Right atrium auricular region (tissue), 2 donors: Measurements from ENCODE around the gene ACVRL1. TPM values are rescaled to one million over a fixed set of nuclear protein-coding genes. Genes with fewer than 3 reads are reported as not detected.

Source experiments
- DNase-seq: peaks from one replicate; pipeline ENCODE4 v3.0.0-alpha.2; 2019; ENCODE audit warnings: low spot score
- H3K27ac ChIP-seq, 2 donors: fragments of 200-600 bp; sonication (generic); 1 replicate in 1 of 2; 2 replicates in 1 of 2; pipeline ENCODE4 v1.5.1; 2016 to 2019
- H3K27me3 ChIP-seq, 2 donors: fragments of 200-600 bp; sonication (generic); one replicate each; pipeline versions ENCODE4 v1.5.1 to v1.6.0; 2017 to 2019
- H3K36me3 ChIP-seq: fragments of 200-600 bp; sonication (generic); one replicate; pipeline ENCODE4 v1.5.1; 2016
- H3K4me1 ChIP-seq, 2 donors: fragments of 200-600 bp; sonication (generic); one replicate each; pipeline versions ENCODE4 v1.5.1 to v1.6.0; 2017 to 2019
- H3K4me3 ChIP-seq, 2 donors: fragments of 200-600 bp; sonication (generic); 1 replicate in 1 of 2; 2 replicates in 1 of 2; pipeline ENCODE4 v1.5.1; 2017 to 2019; ENCODE audit warnings: mild to moderate bottlenecking in 1 of 2, moderate library complexity in 1 of 2
- H3K9me3 ChIP-seq, 2 donors: fragments of 200-600 bp; sonication (generic); one replicate each; pipeline ENCODE4 v1.5.1; 2019
- CTCF ChIP-seq, 2 donors: fragments of 200-600 bp; sonication (generic); IDR thresholded peaks; one replicate each; pipeline ENCODE4 v1.5.1; 2019; ENCODE audit warnings: antibody characterized with exemption in 2 of 2
- total RNA-seq, 2 donors: library from RNA; depleted of rRNA; stranded (reverse); fragments of >200 nt; gene quantifications; one replicate each; pipeline ENCODE4 v1.1.0, GENCODE V29; 2016

ACVRL1 gene
- total RNA-seq, 2 donors from 2014 or later, result 48.1 to 57.5 TPM

GRCh38 chr12:51864833-51865670, 42.3 kb upstream of the ACVRL1 start:
- TF ChIP-seq CTCF (IDR thresholded peaks at IDR 0.05), result no peak
- Histone ChIP-seq H3K4me3 (peak overlapping the region in 1 of 2 donors; percentile 43), H3K9me3 (no peaks in the 10 kb centered on the region)

GRCh38 chr12:51865757-51866270, 41.5 kb upstream of the ACVRL1 start:
- Histone ChIP-seq H3K36me3 (no peaks in the 10 kb centered on the region), H3K4me3 (no peak overlapping the region), H3K9me3 (no peaks in the 10 kb centered on the region), H3K4me1 (peaks cover 0 to 30% of the 10 kb centered on the region in 2 donors), H3K27me3 (peaks cover 6% of the 10 kb centered on the region in 2 donors), H3K27ac (no peak overlapping the region)
- no peak for DNase-seq
- TF ChIP-seq CTCF (IDR thresholded peaks at IDR 0.05), result no peak

More at GRCh38 chr12:51864833-51865670, 42.3 kb upstream of the ACVRL1 start:
- Histone ChIP-seq H3K4me1 (peaks cover 0 to 30% of the 10 kb centered on the region in 2 donors), H3K27ac (no peak overlapping the region), H3K36me3 (no peaks in the 10 kb centered on the region), H3K27me3 (peaks cover 6% of the 10 kb centered on the region in 2 donors)
- DNase-seq, result no peak

GRCh38 chr12:51866324-51866723, 41.0 kb upstream of the ACVRL1 start:
- DNase-seq, result no peak
- Histone ChIP-seq H3K9me3 (no peaks in the 10 kb centered on the region), H3K27ac (no peak overlapping the region), H3K4me1 (peaks cover 0 to 33% of the 10 kb centered on the region in 2 donors), H3K4me3 (no peak overlapping the region), H3K36me3 (no peaks in the 10 kb centered on the region), H3K27me3 (peaks cover 6% of the 10 kb centered on the region in 2 donors)
- TF ChIP-seq CTCF (IDR thresholded peaks at IDR 0.05), result no peak

- H3K4me1 ChIP-seq, result peaks cover 0 to 33% of the 10 kb centered on the region in 2 donors
- H3K9me3 ChIP-seq, result no peaks in the 10 kb centered on the region
- no peak for TF ChIP-seq CTCF (IDR thresholded peaks at IDR 0.05)
- H3K4me3 ChIP-seq, result no peak overlapping the region
- no peaks in the 10 kb centered on the region for H3K36me3 ChIP-seq
- DNase-seq, result no peak
- peaks cover 6% of the 10 kb centered on the region in 2 donors for H3K27me3 ChIP-seq
- H3K27ac ChIP-seq, result no peak overlapping the region
These were observed 40.5 kb upstream of the ACVRL1 start for GRCh38 chr12:51866762-51867161.

- H3K9me3 ChIP-seq, result no peaks in the 10 kb centered on the region
- peaks cover 6% of the 10 kb centered on the region in 2 donors for H3K27me3 ChIP-seq
- no peak overlapping the region for H3K4me3 ChIP-seq
- TF ChIP-seq CTCF (IDR thresholded peaks at IDR 0.05), result no peak
- H3K36me3 ChIP-seq, result no peaks in the 10 kb centered on the region
- H3K27ac ChIP-seq, result no peak overlapping the region
- DNase-seq, result no peak
- H3K4me1 ChIP-seq, result peaks cover 0 to 33% of the 10 kb centered on the region in 2 donors
These were observed 39.9 kb upstream of the ACVRL1 start for GRCh38 chr12:51867371-51867770.
